MCF 10A (cell line): Measurements from ENCODE around the gene TLE3. TPM values are rescaled to one million over a fixed set of nuclear protein-coding genes. Genes with fewer than 3 reads are reported as not detected.
"Not testable (repeated sequence)": the region's sequence is repeated elsewhere in the genome, so short reads cannot be mapped to it uniquely, and the experiment has no call there.

Source experiments
- BruUV-seq: library from RNA; stranded (reverse); fragments of 400-500 nt; replicated peaks from 2 replicates; lab custom pipeline; 2021; lab: Mats Ljungman, UMichigan
- CTCF ChIA-PET: fragments of 300-600 bp; sonication (Branson Sonifier 250); formaldehyde crosslinking; extraction: SDS; loops from one replicate; lab custom pipeline; 2021; ENCODE audit warnings: antibody characterized with exemption, inconsistent platforms; lab: Yijun Ruan, JAX
- POLR2A ChIA-PET: fragments of 300-600, 350-650 bp; sonication (Branson Sonifier 250); formaldehyde crosslinking; extraction: SDS; loops from one replicate; lab custom pipeline; 2020; ENCODE audit warnings: antibody characterized with exemption, inconsistent platforms; lab: Yijun Ruan, JAX
- DNase-seq: peaks from one replicate; pipeline ENCODE4 v3.0.0-alpha.2; 2018; ENCODE audit not compliant: unreplicated experiment
- H3K27ac Mint-ChIP-seq: one replicate; pipeline ENCODE4 v1.8.0; 2022; ENCODE audit warnings: mild to moderate bottlenecking, low read depth, mixed read lengths; ENCODE audit not compliant: unreplicated experiment
- H3K27me3 Mint-ChIP-seq: one replicate; pipeline ENCODE4 v1.8.0; 2022; ENCODE audit warnings: mixed read lengths; ENCODE audit not compliant: insufficient read depth, unreplicated experiment
- H3K36me3 Mint-ChIP-seq: one replicate; pipeline ENCODE4 v1.8.0; 2022; ENCODE audit warnings: mild to moderate bottlenecking, moderate library complexity, mixed read lengths; ENCODE audit not compliant: insufficient read depth, unreplicated experiment
- H3K4me1 Mint-ChIP-seq: one replicate; pipeline ENCODE4 v1.8.0; 2022; ENCODE audit warnings: mixed read lengths; ENCODE audit not compliant: insufficient read depth, unreplicated experiment
- H3K4me3 Mint-ChIP-seq: one replicate; pipeline ENCODE4 v1.8.0; 2022; ENCODE audit warnings: mild to moderate bottlenecking, moderate library complexity, mixed read lengths; ENCODE audit not compliant: unreplicated experiment
- H3K9me3 Mint-ChIP-seq: one replicate; pipeline ENCODE4 v1.8.0; 2022; ENCODE audit warnings: mixed read lengths; ENCODE audit not compliant: unreplicated experiment
- CTCF ChIP-seq: fragments of 200-600 bp; IDR thresholded peaks from one replicate; pipeline ENCODE4 v1.8.0; 2022; ENCODE audit warnings: antibody characterized with exemption, mild to moderate bottlenecking; ENCODE audit not compliant: unreplicated experiment
- intact Hi-C: fragments of 100-400 bp; cut with micrococcal nuclease; formaldehyde crosslinking; loops from 2 replicates; pipeline ENCODE4 v1.14.1; 2022
- total RNA-seq: library from RNA; stranded (reverse); gene quantifications from 2 replicates; pipeline ENCODE4 v1.2.3, GENCODE V29; 2022

TLE3 gene
- total RNA-seq, 1 experiment from 2014 or later = 23.2 TPM

- BruUV-seq = no TSS peak
- Mint-ChIP-seq H3K4me1 (no peaks in the 10 kb centered on the region), H3K27ac (no peak overlapping the region), H3K36me3 (no peaks in the 10 kb centered on the region), H3K4me3 (no peak overlapping the region), H3K9me3 (no peaks in the 10 kb centered on the region), H3K27me3 (peaks cover 36% of the 10 kb centered on the region)
- DNase-seq = no peak
- ChIA-PET POLR2A (no interaction called here), CTCF (interaction anchor here (0.8 kb wide), 1 partner anchor 329 kb away, joined by 3 read pairs; no protein-coding TSS in a partner anchor)
- intact Hi-C loops = no loop called here
- no peak for TF ChIP-seq CTCF
Measured at GRCh38 chr15:70137967-70138366, 40.2 kb upstream of the TLE3 start.

DNA sequence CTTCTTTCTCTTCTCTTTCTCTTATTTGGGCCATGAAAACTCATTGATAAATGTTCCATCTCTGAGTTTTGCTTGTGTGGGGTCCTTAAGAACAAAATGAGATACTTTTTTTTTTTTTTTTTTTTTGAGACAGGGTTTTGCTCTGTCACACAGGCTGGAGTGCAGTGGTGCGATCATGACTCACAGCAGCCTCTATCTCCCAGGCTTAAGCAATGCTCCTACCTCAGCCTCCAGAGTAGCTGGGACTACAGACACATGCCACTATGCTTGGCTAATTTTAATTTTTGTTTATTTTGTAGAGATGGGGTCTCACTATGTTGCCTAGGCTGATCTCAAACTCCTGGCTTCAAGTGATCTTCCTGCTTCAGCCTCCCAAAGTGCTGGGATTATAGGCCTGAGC is 39.3 kb upstream of the TLE3 start:
- H3K4me1 Mint-ChIP-seq, H3K36me3 Mint-ChIP-seq, POLR2A ChIA-PET, BruUV-seq, intact Hi-C loops, H3K27ac Mint-ChIP-seq, H3K9me3 Mint-ChIP-seq, H3K4me3 Mint-ChIP-seq, CTCF ChIA-PET, DNase-seq: not testable (repeated sequence)
- H3K27me3 Mint-ChIP-seq = peaks cover 27% of the 10 kb centered on the region

DNA sequence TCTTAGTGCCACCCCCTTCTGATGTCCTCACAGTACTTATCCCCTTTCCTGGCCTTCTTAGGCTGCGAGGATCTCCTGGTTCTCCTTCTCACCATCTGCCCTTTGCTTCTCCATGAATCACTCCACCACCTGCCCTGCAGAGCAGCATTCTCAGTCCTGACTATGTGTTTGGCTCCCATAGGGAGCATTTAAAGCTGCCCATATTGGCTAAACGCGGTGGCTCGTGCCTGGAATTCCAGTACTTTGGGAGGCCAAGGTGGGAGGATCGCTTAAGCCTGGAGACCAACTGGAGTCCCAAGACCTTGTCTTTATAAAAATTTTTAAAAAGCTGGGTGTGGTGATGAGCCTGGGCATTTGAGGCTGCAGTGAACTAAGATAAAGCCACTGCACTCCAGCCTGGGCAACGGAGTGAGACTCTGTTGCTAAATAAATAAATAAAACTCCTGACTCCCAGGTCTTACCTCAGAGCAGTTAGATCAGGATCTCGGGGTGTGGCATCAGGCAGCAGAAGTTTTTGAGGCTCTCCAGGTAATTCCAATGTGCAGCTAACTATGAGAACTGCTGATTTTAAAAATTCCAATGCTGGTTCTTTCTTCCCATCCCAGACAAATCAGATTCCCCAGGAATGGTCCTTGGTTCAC is 36.2 kb upstream of the TLE3 start:
- Mint-ChIP-seq H3K4me3 (no peak overlapping the region), H3K9me3 (no peaks in the 10 kb centered on the region), H3K36me3 (no peaks in the 10 kb centered on the region), H3K27ac (no peak overlapping the region), H3K27me3 (peaks cover 20% of the 10 kb centered on the region), H3K4me1 (no peaks in the 10 kb centered on the region)
- intact Hi-C loops = no loop called here
- CTCF ChIA-PET = interaction anchor here (0.9 kb wide), 1 partner anchor 333 kb away, joined by 4 read pairs; no protein-coding TSS in a partner anchor
- no peak for DNase-seq
- no TSS peak for BruUV-seq
- POLR2A ChIA-PET = interaction anchor here (1.3 kb wide), 1 partner anchor 18 kb away, joined by 5 read pairs; no protein-coding TSS in a partner anchor
- TF ChIP-seq CTCF = no peak

GRCh38 chr15:70133296-70133695 is 35.6 kb upstream of the TLE3 start:
- Mint-ChIP-seq H3K36me3 (no peaks in the 10 kb centered on the region), H3K27ac (no peak overlapping the region), H3K4me3 (no peak overlapping the region), H3K9me3 (no peaks in the 10 kb centered on the region), H3K27me3 (peaks cover 14% of the 10 kb centered on the region), H3K4me1 (no peaks in the 10 kb centered on the region)
- POLR2A ChIA-PET = interaction anchor here (1.3 kb wide), 1 partner anchor 18 kb away, joined by 5 read pairs; no protein-coding TSS in a partner anchor
- DNase-seq = no peak
- no peak for TF ChIP-seq CTCF
- intact Hi-C loops = no loop called here
- CTCF ChIA-PET = no interaction called here
- BruUV-seq = no TSS peak
